ENCODE results near the gene SYNGR1.

The SYNGR1 gene

GRCh38 chr22:39429916-39430575 lies 80.3 kb downstream of the SYNGR1 start:
- WGBS (ENCODE audit: insufficient coverage, insufficient read length): no CpG with 5 or more reads among the region's 27 CpGs
- Histone ChIP-seq H3K36me3 (ENCODE audit: control insufficient read depth, insufficient read depth, low read length) (peaks cover 7% of the 10 kb centered on the region; the same call in 1 of the 2 replicates), H3K27ac (ENCODE audit: low read length) (no peak overlapping the region), H3K9me3 (ENCODE audit: control insufficient read depth, insufficient read depth, low read length) (no peaks in the 10 kb centered on the region), H3K27me3 (ENCODE audit: control insufficient read depth, insufficient read depth, low read length) (no peaks in the 10 kb centered on the region), H3K4me1 (ENCODE audit: control insufficient read depth, insufficient read depth, low read length) (peaks cover 13% of the 10 kb centered on the region), H3K4me3 (ENCODE audit: low read length) (no peak overlapping the region)
- DNase-seq (ENCODE audit: low read depth, low spot score): no peak

- H3K27ac ChIP-seq (ENCODE audit: low read length): no peak overlapping the region
- no peaks in the 10 kb centered on the region for H3K9me3 ChIP-seq (ENCODE audit: control insufficient read depth, insufficient read depth, low read length)
- H3K4me3 ChIP-seq (ENCODE audit: low read length): no peak overlapping the region
- H3K4me1 ChIP-seq (ENCODE audit: control insufficient read depth, insufficient read depth, low read length): peaks cover 13% of the 10 kb centered on the region
- peaks cover 7% of the 10 kb centered on the region; the same call in 1 of the 2 replicates for H3K36me3 ChIP-seq (ENCODE audit: control insufficient read depth, insufficient read depth, low read length)
- no CpG with 5 or more reads among the region's 10 CpGs for WGBS (ENCODE audit: insufficient coverage, insufficient read length)
- no peaks in the 10 kb centered on the region for H3K27me3 ChIP-seq (ENCODE audit: control insufficient read depth, insufficient read depth, low read length)
- DNase-seq (ENCODE audit: low read depth, low spot score): no peak
Observed at GRCh38 chr22:39430576-39431150, 80.9 kb downstream of the SYNGR1 start.

- H3K27ac ChIP-seq (ENCODE audit: low read length): no peak overlapping the region
- no peak overlapping the region for H3K4me3 ChIP-seq (ENCODE audit: low read length)
- no CpG with 5 or more reads among the region's 11 CpGs for WGBS (ENCODE audit: insufficient coverage, insufficient read length)
- no peaks in the 10 kb centered on the region for H3K27me3 ChIP-seq (ENCODE audit: control insufficient read depth, insufficient read depth, low read length)
- H3K4me1 ChIP-seq (ENCODE audit: control insufficient read depth, insufficient read depth, low read length): peaks cover 13% of the 10 kb centered on the region
- H3K36me3 ChIP-seq (ENCODE audit: control insufficient read depth, insufficient read depth, low read length): peaks cover 7% of the 10 kb centered on the region; the same call in 1 of the 2 replicates
- no peaks in the 10 kb centered on the region for H3K9me3 ChIP-seq (ENCODE audit: control insufficient read depth, insufficient read depth, low read length)
- DNase-seq (ENCODE audit: low read depth, low spot score): no peak
Observed at GRCh38 chr22:39431216-39431801, 81.5 kb downstream of the SYNGR1 start.

GRCh38 chr22:39431821-39432251 lies 82.0 kb downstream of the SYNGR1 start:
- WGBS (ENCODE audit: insufficient coverage, insufficient read length): no CpG with 5 or more reads among the region's 8 CpGs
- peaks cover 11% of the 10 kb centered on the region for H3K4me1 ChIP-seq (ENCODE audit: control insufficient read depth, insufficient read depth, low read length)
- H3K36me3 ChIP-seq (ENCODE audit: control insufficient read depth, insufficient read depth, low read length): peaks cover 3% of the 10 kb centered on the region; the same call in 1 of the 2 replicates
- no peaks in the 10 kb centered on the region for H3K9me3 ChIP-seq (ENCODE audit: control insufficient read depth, insufficient read depth, low read length)
- no peak overlapping the region for H3K27ac ChIP-seq (ENCODE audit: low read length)
- H3K27me3 ChIP-seq (ENCODE audit: control insufficient read depth, insufficient read depth, low read length): no peaks in the 10 kb centered on the region
- H3K4me3 ChIP-seq (ENCODE audit: low read length): no peak overlapping the region
- no peak for DNase-seq (ENCODE audit: low read depth, low spot score)

GRCh38 chr22:39432361-39432811 lies 82.6 kb downstream of the SYNGR1 start:
- WGBS (ENCODE audit: insufficient coverage, insufficient read length): no CpG with 5 or more reads among the region's 10 CpGs
- Histone ChIP-seq H3K9me3 (ENCODE audit: control insufficient read depth, insufficient read depth, low read length) (no peaks in the 10 kb centered on the region), H3K27me3 (ENCODE audit: control insufficient read depth, insufficient read depth, low read length) (no peaks in the 10 kb centered on the region), H3K27ac (ENCODE audit: low read length) (no peak overlapping the region), H3K4me1 (ENCODE audit: control insufficient read depth, insufficient read depth, low read length) (peaks cover 11% of the 10 kb centered on the region), H3K36me3 (ENCODE audit: control insufficient read depth, insufficient read depth, low read length) (peaks cover 3% of the 10 kb centered on the region; the same call in 1 of the 2 replicates), H3K4me3 (ENCODE audit: low read length) (no peak overlapping the region)
- no peak for DNase-seq (ENCODE audit: low read depth, low spot score)

GRCh38 chr22:39433476-39434242 lies 83.9 kb downstream of the SYNGR1 start:
- Histone ChIP-seq H3K27me3 (ENCODE audit: control insufficient read depth, insufficient read depth, low read length) (no peaks in the 10 kb centered on the region), H3K27ac (ENCODE audit: low read length) (no peak overlapping the region), H3K36me3 (ENCODE audit: control insufficient read depth, insufficient read depth, low read length) (peaks cover 3% of the 10 kb centered on the region; the same call in 1 of the 2 replicates), H3K4me3 (ENCODE audit: low read length) (no peak overlapping the region), H3K9me3 (ENCODE audit: control insufficient read depth, insufficient read depth, low read length) (no peaks in the 10 kb centered on the region), H3K4me1 (ENCODE audit: control insufficient read depth, insufficient read depth, low read length) (peaks cover 9% of the 10 kb centered on the region)
- WGBS (ENCODE audit: insufficient coverage, insufficient read length): no CpG with 5 or more reads among the region's 31 CpGs
- DNase-seq (ENCODE audit: low read depth, low spot score): no peak

- no CpG with 5 or more reads among the region's 18 CpGs for WGBS (ENCODE audit: insufficient coverage, insufficient read length)
- Histone ChIP-seq H3K4me1 (ENCODE audit: control insufficient read depth, insufficient read depth, low read length) (peaks cover 5% of the 10 kb centered on the region), H3K36me3 (ENCODE audit: control insufficient read depth, insufficient read depth, low read length) (peaks cover 3% of the 10 kb centered on the region; the same call in 1 of the 2 replicates), H3K4me3 (ENCODE audit: low read length) (no peak overlapping the region), H3K27ac (ENCODE audit: low read length) (no peak overlapping the region), H3K9me3 (ENCODE audit: control insufficient read depth, insufficient read depth, low read length) (no peaks in the 10 kb centered on the region), H3K27me3 (ENCODE audit: control insufficient read depth, insufficient read depth, low read length) (no peaks in the 10 kb centered on the region)
- DNase-seq (ENCODE audit: low read depth, low spot score): no peak
Observed at GRCh38 chr22:39434243-39434653, 84.5 kb downstream of the SYNGR1 start.

GRCh38 chr22:39434721-39435120 lies 84.9 kb downstream of the SYNGR1 start:
- Histone ChIP-seq H3K9me3 (ENCODE audit: control insufficient read depth, insufficient read depth, low read length) (no peaks in the 10 kb centered on the region), H3K36me3 (ENCODE audit: control insufficient read depth, insufficient read depth, low read length) (peaks cover 3% of the 10 kb centered on the region; the same call in 1 of the 2 replicates), H3K4me3 (ENCODE audit: low read length) (no peak overlapping the region), H3K4me1 (ENCODE audit: control insufficient read depth, insufficient read depth, low read length) (peaks cover 5% of the 10 kb centered on the region), H3K27me3 (ENCODE audit: control insufficient read depth, insufficient read depth, low read length) (no peaks in the 10 kb centered on the region), H3K27ac (ENCODE audit: low read length) (no peak overlapping the region)
- DNase-seq (ENCODE audit: low read depth, low spot score): no peak
- no CpG with 5 or more reads among the region's 6 CpGs for WGBS (ENCODE audit: insufficient coverage, insufficient read length)
